Calu3 (cell line): ENCODE measurements around the gene ADRA1B. TPM values are rescaled to one million over a fixed set of nuclear protein-coding genes. Genes with fewer than 3 reads are reported as not detected.
A peak's percentile ranks its signal among the peaks of the same experiment; 100 is the strongest.

Experiments used
- BruUV-seq: library from RNA; stranded (reverse); fragments of 400-500 nt; replicated peaks from 2 replicates; lab custom pipeline; 2021; lab: Mats Ljungman, UMichigan
- CTCF ChIA-PET: fragments of 300-600 bp; sonication (Branson Sonifier 250); formaldehyde crosslinking; loops from one replicate; lab custom pipeline; 2022; ENCODE audit warnings: antibody characterized with exemption; lab: Charles Lee
- DNase-seq: peaks from one replicate; pipeline ENCODE4 v3.0.0; 2022
- H3K27ac Mint-ChIP-seq: one replicate; pipeline ENCODE4 v1.8.0; 2022; ENCODE audit warnings: mixed read lengths; ENCODE audit not compliant: unreplicated experiment
- H3K27me3 Mint-ChIP-seq: one replicate; pipeline ENCODE4 v1.8.0; 2022; ENCODE audit warnings: mixed read lengths; ENCODE audit not compliant: unreplicated experiment
- H3K36me3 Mint-ChIP-seq: one replicate; pipeline ENCODE4 v1.8.0; 2022; ENCODE audit warnings: mild to moderate bottlenecking, moderate library complexity, mixed read lengths; ENCODE audit not compliant: insufficient read depth, unreplicated experiment
- H3K4me1 Mint-ChIP-seq: one replicate; pipeline ENCODE4 v1.8.0; 2022; ENCODE audit warnings: mild to moderate bottlenecking, low read depth, mixed read lengths; ENCODE audit not compliant: unreplicated experiment
- H3K4me3 Mint-ChIP-seq: one replicate; pipeline ENCODE4 v1.8.0; 2022; ENCODE audit warnings: mild to moderate bottlenecking, low read depth, moderate library complexity, mixed read lengths; ENCODE audit not compliant: unreplicated experiment
- H3K9me3 Mint-ChIP-seq: one replicate; pipeline ENCODE4 v1.8.0; 2022; ENCODE audit warnings: low read depth, mixed read lengths; ENCODE audit not compliant: unreplicated experiment
- CTCF ChIP-seq: fragments of 200-600 bp; IDR thresholded peaks from one replicate; pipeline ENCODE4 v1.8.0; 2022; ENCODE audit warnings: antibody characterized with exemption; ENCODE audit not compliant: unreplicated experiment
- intact Hi-C: fragments of 100-400 bp; cut with micrococcal nuclease; formaldehyde crosslinking; loops from one replicate; pipeline ENCODE4 v1.10.0; 2022; ENCODE audit not compliant: unreplicated experiment
- total RNA-seq: library from RNA; stranded (reverse); gene quantifications from 2 replicates; pipeline ENCODE4 v1.2.3, GENCODE V29; 2022

Gene ADRA1B
- total RNA-seq, 1 experiment from 2014 or later = 10.9 TPM

GRCh38 chr5:159908591-159908940 is 7.7 kb upstream of the ADRA1B start:
- H3K9me3 Mint-ChIP-seq = no peaks in the 10 kb centered on the region
- peak overlapping the region; percentile 84 for H3K27ac Mint-ChIP-seq
- CTCF ChIA-PET = no interaction called here

GRCh38 chr5:159909126-159909525 is 7.2 kb upstream of the ADRA1B start:
- Mint-ChIP-seq H3K4me3 (no peak overlapping the region), H3K27me3 (no peaks in the 10 kb centered on the region), H3K4me1 (peaks cover 95% of the 10 kb centered on the region), H3K27ac (peak overlapping the region; percentile 91), H3K9me3 (no peaks in the 10 kb centered on the region), H3K36me3 (peaks cover 30% of the 10 kb centered on the region)
- CTCF ChIA-PET = no interaction called here
- no peak for DNase-seq
- no TSS peak for BruUV-seq
- TF ChIP-seq CTCF = no peak
- intact Hi-C loops = no loop called here

More at GRCh38 chr5:159908591-159908940, 7.7 kb upstream of the ADRA1B start:
- Mint-ChIP-seq H3K27me3 (no peaks in the 10 kb centered on the region), H3K4me1 (peaks cover 90% of the 10 kb centered on the region), H3K36me3 (peaks cover 30% of the 10 kb centered on the region), H3K4me3 (no peak overlapping the region)
- no TSS peak for BruUV-seq
- no peak for TF ChIP-seq CTCF
- no peak for DNase-seq
- intact Hi-C loops = no loop called here

- Mint-ChIP-seq H3K4me1 (peaks cover 92% of the 10 kb centered on the region), H3K36me3 (peaks cover 23% of the 10 kb centered on the region), H3K27me3 (no peaks in the 10 kb centered on the region), H3K27ac (peak overlapping the region; percentile 91), H3K9me3 (no peaks in the 10 kb centered on the region), H3K4me3 (no peak overlapping the region)
- CTCF ChIA-PET = interaction anchor here (0.8 kb wide), 1 partner anchor 394 kb away, joined by 3 read pairs; no protein-coding TSS in a partner anchor
- intact Hi-C loops = loop anchor here (2.0 to 10.0 kb wide), 3 partner anchors 138 to 576 kb away; partner anchors contain the start of gene IL12B
- no peak for TF ChIP-seq CTCF
- BruUV-seq = no TSS peak
- DNase-seq = no peak
Observed at GRCh38 chr5:159910207-159910842, 6.0 kb upstream of the ADRA1B start.

GRCh38 chr5:159910843-159911229 is 5.4 kb upstream of the ADRA1B start:
- peak overlapping the region; percentile 21 for H3K4me3 Mint-ChIP-seq
- H3K27me3 Mint-ChIP-seq = no peaks in the 10 kb centered on the region
- no peak for TF ChIP-seq CTCF
- no TSS peak for BruUV-seq
- H3K9me3 Mint-ChIP-seq = no peaks in the 10 kb centered on the region
- peaks cover 18% of the 10 kb centered on the region for H3K36me3 Mint-ChIP-seq
- peaks cover 92% of the 10 kb centered on the region for H3K4me1 Mint-ChIP-seq
- CTCF ChIA-PET = interaction anchor here (0.8 to 2.4 kb wide), 4 partner anchors 32 to 469 kb away, joined by 3 to 9 read pairs (median 3); no protein-coding TSS in a partner anchor
- intact Hi-C loops = loop anchor here (2.0 to 10.0 kb wide), 3 partner anchors 138 to 576 kb away; partner anchors contain the start of gene IL12B
- no peak for DNase-seq
- peak overlapping the region; percentile 91 for H3K27ac Mint-ChIP-seq
